Measurements from ENCODE around the gene IAH1. TPM values are rescaled to one million over a fixed set of nuclear protein-coding genes. Genes with fewer than 3 reads are reported as not detected.

IAH1 gene
- polyA plus RNA-seq, 1 donor (not counting 4 experiments of a cell fraction or from before 2014, with no cell fraction given), result 65.0 TPM

DNA sequence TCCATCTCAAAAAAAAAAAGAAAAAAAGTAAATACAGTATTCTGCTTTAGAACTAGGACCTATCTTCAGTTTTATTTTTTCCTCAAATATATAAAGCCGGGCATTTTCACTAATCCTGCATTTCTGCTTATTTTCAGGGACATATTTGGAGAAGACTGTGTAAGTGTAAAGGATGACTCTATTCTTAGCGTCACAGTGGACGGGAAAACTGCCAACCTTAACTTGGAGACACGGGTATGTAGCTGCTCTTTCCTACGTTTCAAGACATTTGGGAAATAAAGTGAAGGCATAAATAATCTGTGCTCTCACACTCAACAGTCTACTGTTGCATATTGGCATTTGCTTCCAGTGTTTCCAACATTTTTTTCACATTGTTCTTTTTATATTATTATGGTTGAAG lies 3.1 kb upstream of the IAH1 start:
- Histone ChIP-seq H3K27me3 (ENCODE audit: control insufficient read depth, extremely low read depth, insufficient read depth, low read length) (no peaks in the 10 kb centered on the region), H3K9me1 (ENCODE audit: control insufficient read depth, extremely low read depth, insufficient read depth, low read length) (no peaks in the 10 kb centered on the region), H3K4me3 (ENCODE audit: control insufficient read depth in 2 of 3, extremely low read depth in 1 of 3, insufficient read depth in 2 of 3, low read depth in 1 of 3, low read length in 3 of 3) (no peak overlapping the region), H3K36me3 (ENCODE audit: control insufficient read depth in 2 of 2, extremely low read depth in 1 of 2, insufficient read depth in 2 of 2, low read length in 2 of 2) (peaks cover 4 to 14% of the 10 kb centered on the region in 2 experiments), H3K4me2 (ENCODE audit: control insufficient read depth, extremely low read depth, insufficient read depth, low read depth, low read length) (no peak overlapping the region), H3K9ac (ENCODE audit: control insufficient read depth, extremely low read depth, insufficient read depth, low read length) (no peak overlapping the region), H2AFZ (ENCODE audit: control insufficient read depth, low read length) (no peak overlapping the region), H3K9me3 (ENCODE audit: control insufficient read depth, low read depth, low read length) (no peaks in the 10 kb centered on the region), H3K79me2 (ENCODE audit: control insufficient read depth, insufficient read depth, low read length) (peaks cover 5% of the 10 kb centered on the region), H3K27ac (ENCODE audit: control insufficient read depth, insufficient read depth, low read length) (no peak overlapping the region), H4K20me1 (ENCODE audit: control insufficient read depth, extremely low read depth, insufficient read depth, low read length) (no peaks in the 10 kb centered on the region), H3K4me1 (ENCODE audit: control insufficient read depth, extremely low read depth, insufficient read depth, low read length) (peaks cover 9% of the 10 kb centered on the region)
- no peak for FAIRE-seq
- DNase-seq (ENCODE audit: low read depth, low spot score), result no peak
- no peak for TF ChIP-seq EZH2 (IDR thresholded peaks at IDR 0.05; ENCODE audit: low read length)
- TF ChIP-seq, protein P1, sequence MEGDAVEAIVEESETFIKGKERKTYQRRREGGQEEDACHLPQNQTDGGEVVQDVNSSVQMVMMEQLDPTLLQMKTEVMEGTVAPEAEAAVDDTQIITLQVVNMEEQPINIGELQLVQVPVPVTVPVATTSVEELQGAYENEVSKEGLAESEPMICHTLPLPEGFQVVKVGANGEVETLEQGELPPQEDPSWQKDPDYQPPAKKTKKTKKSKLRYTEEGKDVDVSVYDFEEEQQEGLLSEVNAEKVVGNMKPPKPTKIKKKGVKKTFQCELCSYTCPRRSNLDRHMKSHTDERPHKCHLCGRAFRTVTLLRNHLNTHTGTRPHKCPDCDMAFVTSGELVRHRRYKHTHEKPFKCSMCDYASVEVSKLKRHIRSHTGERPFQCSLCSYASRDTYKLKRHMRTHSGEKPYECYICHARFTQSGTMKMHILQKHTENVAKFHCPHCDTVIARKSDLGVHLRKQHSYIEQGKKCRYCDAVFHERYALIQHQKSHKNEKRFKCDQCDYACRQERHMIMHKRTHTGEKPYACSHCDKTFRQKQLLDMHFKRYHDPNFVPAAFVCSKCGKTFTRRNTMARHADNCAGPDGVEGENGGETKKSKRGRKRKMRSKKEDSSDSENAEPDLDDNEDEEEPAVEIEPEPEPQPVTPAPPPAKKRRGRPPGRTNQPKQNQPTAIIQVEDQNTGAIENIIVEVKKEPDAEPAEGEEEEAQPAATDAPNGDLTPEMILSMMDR (optimal IDR thresholded peaks at IDR 0.05 in 1 of 3, IDR thresholded peaks at IDR 0.05 in 1 of 3, conservative IDR thresholded peaks at IDR 0.05 in 1 of 3; ENCODE audit: extremely low read depth in 1 of 3, insufficient read depth in 2 of 3, low read length in 3 of 3), result no peak
- dilution Hi-C loops (cut with MboI; ENCODE audit: extremely low pct_ligation_motif_present, low sequenced_read_pairs), result no loop called here

DNA sequence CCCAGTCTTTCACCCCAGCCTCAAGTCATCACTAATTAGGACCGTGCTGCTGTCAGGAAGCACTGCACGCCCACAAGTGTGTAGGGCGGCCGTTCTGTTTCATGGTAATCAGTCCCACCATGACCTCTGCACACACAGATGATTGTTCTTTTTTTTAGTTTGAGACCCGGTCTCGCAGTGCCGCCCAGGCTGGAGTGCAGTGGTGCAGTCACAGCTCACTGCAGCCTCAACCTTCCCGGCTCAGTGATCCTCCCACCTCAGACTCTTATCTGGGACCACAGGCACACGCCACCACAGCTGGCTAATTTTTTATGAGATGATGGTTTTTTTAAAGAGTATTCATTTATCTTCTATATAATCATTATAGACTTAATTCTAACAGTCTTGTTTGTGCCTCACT lies 1.8 kb upstream of the IAH1 start:
- H3K36me3 ChIP-seq (ENCODE audit: control insufficient read depth in 2 of 2, extremely low read depth in 1 of 2, insufficient read depth in 2 of 2, low read length in 2 of 2), result peaks cover 3 to 19% of the 10 kb centered on the region in 2 experiments

More for the DNA sequence above, 1.8 kb upstream of the IAH1 start:
- Histone ChIP-seq H3K4me2 (ENCODE audit: control insufficient read depth, extremely low read depth, insufficient read depth, low read depth, low read length) (no peak overlapping the region), H4K20me1 (ENCODE audit: control insufficient read depth, extremely low read depth, insufficient read depth, low read length) (no peaks in the 10 kb centered on the region), H3K9me1 (ENCODE audit: control insufficient read depth, extremely low read depth, insufficient read depth, low read length) (no peaks in the 10 kb centered on the region), H3K4me1 (ENCODE audit: control insufficient read depth, extremely low read depth, insufficient read depth, low read length) (peaks cover 9% of the 10 kb centered on the region), H3K27ac (ENCODE audit: control insufficient read depth, insufficient read depth, low read length) (no peak overlapping the region), H3K27me3 (ENCODE audit: control insufficient read depth, extremely low read depth, insufficient read depth, low read length) (no peaks in the 10 kb centered on the region), H3K79me2 (ENCODE audit: control insufficient read depth, insufficient read depth, low read length) (peaks cover 12% of the 10 kb centered on the region), H3K9ac (ENCODE audit: control insufficient read depth, extremely low read depth, insufficient read depth, low read length) (no peak overlapping the region), H3K4me3 (ENCODE audit: control insufficient read depth in 2 of 3, extremely low read depth in 1 of 3, insufficient read depth in 2 of 3, low read depth in 1 of 3, low read length in 3 of 3) (no peak overlapping the region), H2AFZ (ENCODE audit: control insufficient read depth, low read length) (no peak overlapping the region), H3K9me3 (ENCODE audit: control insufficient read depth, low read depth, low read length) (peaks cover 3% of the 10 kb centered on the region)
- DNase-seq (ENCODE audit: low read depth, low spot score), result no peak
- TF ChIP-seq, protein P1 (optimal IDR thresholded peaks at IDR 0.05 in 1 of 3, IDR thresholded peaks at IDR 0.05 in 1 of 3, conservative IDR thresholded peaks at IDR 0.05 in 1 of 3; ENCODE audit: extremely low read depth in 1 of 3, insufficient read depth in 2 of 3, low read length in 3 of 3), result no peak
- FAIRE-seq, result no peak
- dilution Hi-C loops (cut with MboI; ENCODE audit: extremely low pct_ligation_motif_present, low sequenced_read_pairs), result no loop called here
